GM18907 (cell line): Measurements from ENCODE around the gene BRCA2.
A peak's percentile ranks its signal among the peaks of the same experiment; 100 is the strongest.

Experiments used
- ATAC-seq: cut with Tn5 transposase; IDR thresholded peaks from one replicate; pipeline ENCODE4 v1.9.1; 2021; ENCODE audit warnings: mild to moderate bottlenecking, moderate library complexity; ENCODE audit not compliant: unreplicated experiment

The BRCA2 gene

GRCh38 chr13:32426191-32426989, 111.1 kb downstream of the BRCA2 start:
- peak; percentile 46 for ATAC-seq

- peak; percentile 18 for ATAC-seq
These were observed 111.9 kb downstream of the BRCA2 start for GRCh38 chr13:32426990-32427851.

- peak; percentile 77 for ATAC-seq
These were observed 112.7 kb downstream of the BRCA2 start, which contains the start of gene N4BP2L1 for GRCh38 chr13:32427852-32428580. TSS of gene N4BP2L1 (minus strand) at chr13:32428130. CDS start at chr13:32428082, 48 bp downstream.

GRCh38 chr13:32428581-32429432, 113.5 kb downstream of the BRCA2 start:
- ATAC-seq: no peak

GRCh38 chr13:32429433-32429909, 114.2 kb downstream of the BRCA2 start:
- no peak for ATAC-seq

- ATAC-seq: no peak
These were observed 114.9 kb downstream of the BRCA2 start for GRCh38 chr13:32430018-32430747.

GRCh38 chr13:32431361-32431760, 116.1 kb downstream of the BRCA2 start:
- no peak for ATAC-seq

- no peak for ATAC-seq
These were observed 117.5 kb downstream of the BRCA2 start for GRCh38 chr13:32432856-32433255.

- no peak for ATAC-seq
These were observed 123.6 kb downstream of the BRCA2 start for GRCh38 chr13:32438871-32439270.

- ATAC-seq: peak; percentile 75
These were observed 127.8 kb downstream of the BRCA2 start for GRCh38 chr13:32443111-32443510.

- ATAC-seq: no peak
These were observed 130.2 kb downstream of the BRCA2 start for GRCh38 chr13:32445461-32445860.

GRCh38 chr13:32446220-32446619, 130.9 kb downstream of the BRCA2 start:
- ATAC-seq: no peak

GRCh38 chr13:32446773-32447465, 131.6 kb downstream of the BRCA2 start:
- ATAC-seq: no peak

- no peak for ATAC-seq
These were observed 132.8 kb downstream of the BRCA2 start for GRCh38 chr13:32447894-32448623.

GRCh38 chr13:32448972-32449371, 133.7 kb downstream of the BRCA2 start:
- no peak for ATAC-seq
